WTC11 (cell line): ENCODE measurements around the gene U2AF1L4. TPM values are rescaled to one million over a fixed set of nuclear protein-coding genes. Genes with fewer than 3 reads are reported as not detected.
A peak's percentile ranks its signal among the peaks of the same experiment; 100 is the strongest.

Experiments used
- ATAC-seq: fragments of 200-7000 bp; cut with Tn5 transposase; 2 replicates; pipeline ENCODE4 v1.10.0; 2021; ENCODE audit warnings: mild to moderate bottlenecking, moderate library complexity
- CTCF ChIA-PET: fragments of 300-600 bp; sonication (Branson Sonifier 250); formaldehyde crosslinking; loops from one replicate; lab custom pipeline; 2021; ENCODE audit warnings: antibody characterized with exemption; lab: Charles Lee
- POLR2A ChIA-PET: fragments of 350-600 bp; sonication (Branson Sonifier 250); formaldehyde crosslinking; loops from one replicate; lab custom pipeline; 2021; ENCODE audit warnings: antibody characterized with exemption; lab: Charles Lee
- DNase-seq: peaks from one replicate; pipeline ENCODE4 v3.0.0; 2021; ENCODE audit warnings: low spot score
- H3K27ac Mint-ChIP-seq: 2 replicates; pipeline ENCODE4 v1.8.0; 2021; ENCODE audit warnings: mixed read lengths
- H3K27me3 Mint-ChIP-seq: 2 replicates; pipeline ENCODE4 v1.8.0; 2021; ENCODE audit warnings: low read depth, mild to moderate bottlenecking, moderate library complexity, mixed read lengths
- H3K36me3 Mint-ChIP-seq: 2 replicates; pipeline ENCODE4 v1.8.0; 2021; ENCODE audit warnings: mixed read lengths
- H3K4me1 Mint-ChIP-seq: 2 replicates; pipeline ENCODE4 v1.8.0; 2022; ENCODE audit warnings: mixed read lengths
- H3K4me3 Mint-ChIP-seq: 2 replicates; pipeline ENCODE4 v1.8.0; 2021; ENCODE audit warnings: mild to moderate bottlenecking, moderate library complexity, mixed read lengths
- H3K9me3 Mint-ChIP-seq: 2 replicates; pipeline ENCODE4 v1.8.0; 2021; ENCODE audit warnings: mixed read lengths
- AR ChIP-seq: fragments of 250-450 bp; sonication (Bioruptor Pico); IDR thresholded peaks from 2 replicates; pipeline ENCODE4 v1.9.0; 2021; ENCODE audit warnings: mild to moderate bottlenecking
- E2F4 ChIP-seq: sonication (generic); formaldehyde crosslinking; IDR thresholded peaks from 2 replicates; pipeline ENCODE4 v1.8.1; 2022; ENCODE audit warnings: low read depth, mild to moderate bottlenecking, moderate library complexity, missing genetic modification reagents, borderline replicate concordance
- ESRRA ChIP-seq: sonication (generic); formaldehyde crosslinking; IDR thresholded peaks from 2 replicates; pipeline ENCODE4 v1.8.1; 2022; ENCODE audit warnings: mild to moderate bottlenecking, missing genetic modification reagents, borderline replicate concordance
- FOXJ3 ChIP-seq: sonication (generic); formaldehyde crosslinking; IDR thresholded peaks from 2 replicates; pipeline ENCODE4 v1.9.0; 2021; ENCODE audit warnings: missing genetic modification reagents, mild to moderate bottlenecking, borderline replicate concordance
- GABPB1 ChIP-seq: sonication (generic); formaldehyde crosslinking; IDR thresholded peaks from 2 replicates; pipeline ENCODE4 v1.8.1; 2023; ENCODE audit warnings: mild to moderate bottlenecking, missing genetic modification reagents
- HMGA2 ChIP-seq: fragments of 250-450 bp; sonication (Bioruptor Pico); IDR thresholded peaks from 2 replicates; pipeline ENCODE4 v1.4.0; 2021; ENCODE audit warnings: mild to moderate bottlenecking, moderate library complexity
- JUN ChIP-seq: sonication (generic); formaldehyde crosslinking; IDR thresholded peaks from 2 replicates; pipeline ENCODE4 v1.8.0; 2023; ENCODE audit warnings: mild to moderate bottlenecking, missing genetic modification reagents
- NFATC4 ChIP-seq: fragments of 250-450 bp; sonication (Bioruptor Pico); IDR thresholded peaks from 2 replicates; pipeline ENCODE4 v1.9.0; 2021; ENCODE audit warnings: mild to moderate bottlenecking
- NR3C1 ChIP-seq: sonication (generic); formaldehyde crosslinking; conservative IDR thresholded peaks from 2 replicates; pipeline ENCODE4 v1.8.1; 2023; ENCODE audit warnings: low read depth, mild to moderate bottlenecking, missing genetic modification reagents
- RELA ChIP-seq: sonication (generic); formaldehyde crosslinking; IDR thresholded peaks from 2 replicates; pipeline ENCODE4 v1.8.1; 2022; ENCODE audit warnings: missing genetic modification reagents, mild to moderate bottlenecking, borderline replicate concordance
- RORB ChIP-seq: fragments of 250-450 bp; sonication (Bioruptor Pico); IDR thresholded peaks from 2 replicates; pipeline ENCODE4 v1.9.0; 2021; ENCODE audit warnings: mild to moderate bottlenecking
- SMAD3 ChIP-seq: sonication (generic); formaldehyde crosslinking; IDR thresholded peaks from 2 replicates; pipeline ENCODE4 v1.8.0; 2022; ENCODE audit warnings: missing genetic modification reagents, mild to moderate bottlenecking, borderline replicate concordance
- USF2 ChIP-seq: sonication (generic); formaldehyde crosslinking; IDR thresholded peaks from 2 replicates; pipeline ENCODE4 v1.8.1; 2023; ENCODE audit warnings: mild to moderate bottlenecking, missing genetic modification reagents, moderate library complexity
- ZBTB21 ChIP-seq: sonication (generic); formaldehyde crosslinking; IDR thresholded peaks from 2 replicates; pipeline ENCODE4 v1.8.1; 2023; ENCODE audit warnings: mild to moderate bottlenecking, missing genetic modification reagents, borderline replicate concordance
- ZNF219 ChIP-seq: sonication (generic); formaldehyde crosslinking; IDR thresholded peaks from 2 replicates; pipeline ENCODE4 v1.8.0; 2023; ENCODE audit warnings: missing genetic modification reagents, mild to moderate bottlenecking, borderline replicate concordance
- ZNF532 ChIP-seq: fragments of 250-450 bp; sonication (Bioruptor Pico); IDR thresholded peaks from 2 replicates; pipeline ENCODE4 v1.9.0; 2021; ENCODE audit warnings: mild to moderate bottlenecking, borderline replicate concordance
- total RNA-seq: library from RNA; stranded (reverse); gene quantifications from 3 replicates; pipeline ENCODE4 v1.2.3, GENCODE V29; 2021
- TF ChIP-seq, protein P1 (sequence below): sonication (generic); formaldehyde crosslinking; conservative IDR thresholded peaks from 2 replicates; pipeline ENCODE4 v1.8.1; 2023; ENCODE audit warnings: mild to moderate bottlenecking, low read depth, missing genetic modification reagents, moderate library complexity
- TF ChIP-seq, protein P2 (sequence below): sonication (generic); formaldehyde crosslinking; IDR thresholded peaks from 2 replicates; pipeline ENCODE4 v1.8.0; 2023; ENCODE audit warnings: missing genetic modification reagents, mild to moderate bottlenecking, borderline replicate concordance

The U2AF1L4 gene
- total RNA-seq, 1 experiment from 2014 or later = 20.9 TPM

GRCh38 chr19:35779033-35779432 lies 33.8 kb upstream of the U2AF1L4 start (continued):
- TF ChIP-seq ZNF532 (CRISPR knock-in tag) (no peak), SMAD3 (CRISPR knock-in tag) (no peak), JUN (CRISPR knock-in tag) (no peak), FOXJ3 (CRISPR knock-in tag) (no peak), HMGA2 (CRISPR knock-in tag) (no peak), ZNF219 (CRISPR knock-in tag) (no peak), ESRRA (CRISPR knock-in tag) (no peak), E2F4 (no peak), ZBTB21 (no peak)
- TF ChIP-seq, protein P1, sequence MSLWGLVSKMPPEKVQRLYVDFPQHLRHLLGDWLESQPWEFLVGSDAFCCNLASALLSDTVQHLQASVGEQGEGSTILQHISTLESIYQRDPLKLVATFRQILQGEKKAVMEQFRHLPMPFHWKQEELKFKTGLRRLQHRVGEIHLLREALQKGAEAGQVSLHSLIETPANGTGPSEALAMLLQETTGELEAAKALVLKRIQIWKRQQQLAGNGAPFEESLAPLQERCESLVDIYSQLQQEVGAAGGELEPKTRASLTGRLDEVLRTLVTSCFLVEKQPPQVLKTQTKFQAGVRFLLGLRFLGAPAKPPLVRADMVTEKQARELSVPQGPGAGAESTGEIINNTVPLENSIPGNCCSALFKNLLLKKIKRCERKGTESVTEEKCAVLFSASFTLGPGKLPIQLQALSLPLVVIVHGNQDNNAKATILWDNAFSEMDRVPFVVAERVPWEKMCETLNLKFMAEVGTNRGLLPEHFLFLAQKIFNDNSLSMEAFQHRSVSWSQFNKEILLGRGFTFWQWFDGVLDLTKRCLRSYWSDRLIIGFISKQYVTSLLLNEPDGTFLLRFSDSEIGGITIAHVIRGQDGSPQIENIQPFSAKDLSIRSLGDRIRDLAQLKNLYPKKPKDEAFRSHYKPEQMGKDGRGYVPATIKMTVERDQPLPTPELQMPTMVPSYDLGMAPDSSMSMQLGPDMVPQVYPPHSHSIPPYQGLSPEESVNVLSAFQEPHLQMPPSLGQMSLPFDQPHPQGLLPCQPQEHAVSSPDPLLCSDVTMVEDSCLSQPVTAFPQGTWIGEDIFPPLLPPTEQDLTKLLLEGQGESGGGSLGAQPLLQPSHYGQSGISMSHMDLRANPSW (CRISPR knock-in tag) = no peak

DNA sequence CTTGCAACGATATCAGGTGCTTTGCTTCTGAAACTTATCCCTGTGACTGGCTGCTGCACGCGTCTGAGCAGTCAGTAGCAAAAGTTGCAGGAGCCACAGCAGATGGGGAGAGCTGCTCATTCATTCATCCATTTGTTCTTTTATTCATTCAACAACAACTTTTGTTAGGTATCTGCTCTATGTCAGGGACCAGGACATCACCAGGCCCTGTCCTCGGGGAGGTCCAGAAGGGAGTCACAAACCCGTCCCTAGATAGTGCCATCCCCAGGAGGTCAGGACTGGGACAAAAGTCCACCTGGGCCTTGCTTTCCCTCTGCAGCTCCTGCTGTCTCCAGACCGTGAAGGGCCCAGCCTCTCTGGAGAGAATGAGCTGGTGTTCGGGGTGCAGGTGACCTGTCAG lies 32.7 kb upstream of the U2AF1L4 start:
- peaks cover 23% of the 10 kb centered on the region for H3K27me3 Mint-ChIP-seq
- H3K27ac Mint-ChIP-seq = no peak overlapping the region
- DNase-seq (no peak), ATAC-seq (no peak)
- no peaks in the 10 kb centered on the region for H3K36me3 Mint-ChIP-seq
- peak overlapping the region; percentile 70; the same call in 1 of the 2 replicates for H3K4me3 Mint-ChIP-seq
- ChIA-PET POLR2A (no interaction called here), CTCF (interaction anchor here (0.5 to 1.4 kb wide), 3 partner anchors 30 to 624 kb away, joined by 3 to 5 read pairs (median 3); partner anchors contain the start of genes FXYD5 and LIN37)
- no peaks in the 10 kb centered on the region for H3K9me3 Mint-ChIP-seq
- peaks cover 38% of the 10 kb centered on the region for H3K4me1 Mint-ChIP-seq
- TF ChIP-seq GABPB1 (CRISPR knock-in tag) (no peak), AR (CRISPR knock-in tag) (no peak), RORB (no peak), NR3C1 (no peak), NFATC4 (CRISPR knock-in tag) (no peak), USF2 (no peak), RELA (CRISPR knock-in tag) (no peak)
- TF ChIP-seq, protein P2, sequence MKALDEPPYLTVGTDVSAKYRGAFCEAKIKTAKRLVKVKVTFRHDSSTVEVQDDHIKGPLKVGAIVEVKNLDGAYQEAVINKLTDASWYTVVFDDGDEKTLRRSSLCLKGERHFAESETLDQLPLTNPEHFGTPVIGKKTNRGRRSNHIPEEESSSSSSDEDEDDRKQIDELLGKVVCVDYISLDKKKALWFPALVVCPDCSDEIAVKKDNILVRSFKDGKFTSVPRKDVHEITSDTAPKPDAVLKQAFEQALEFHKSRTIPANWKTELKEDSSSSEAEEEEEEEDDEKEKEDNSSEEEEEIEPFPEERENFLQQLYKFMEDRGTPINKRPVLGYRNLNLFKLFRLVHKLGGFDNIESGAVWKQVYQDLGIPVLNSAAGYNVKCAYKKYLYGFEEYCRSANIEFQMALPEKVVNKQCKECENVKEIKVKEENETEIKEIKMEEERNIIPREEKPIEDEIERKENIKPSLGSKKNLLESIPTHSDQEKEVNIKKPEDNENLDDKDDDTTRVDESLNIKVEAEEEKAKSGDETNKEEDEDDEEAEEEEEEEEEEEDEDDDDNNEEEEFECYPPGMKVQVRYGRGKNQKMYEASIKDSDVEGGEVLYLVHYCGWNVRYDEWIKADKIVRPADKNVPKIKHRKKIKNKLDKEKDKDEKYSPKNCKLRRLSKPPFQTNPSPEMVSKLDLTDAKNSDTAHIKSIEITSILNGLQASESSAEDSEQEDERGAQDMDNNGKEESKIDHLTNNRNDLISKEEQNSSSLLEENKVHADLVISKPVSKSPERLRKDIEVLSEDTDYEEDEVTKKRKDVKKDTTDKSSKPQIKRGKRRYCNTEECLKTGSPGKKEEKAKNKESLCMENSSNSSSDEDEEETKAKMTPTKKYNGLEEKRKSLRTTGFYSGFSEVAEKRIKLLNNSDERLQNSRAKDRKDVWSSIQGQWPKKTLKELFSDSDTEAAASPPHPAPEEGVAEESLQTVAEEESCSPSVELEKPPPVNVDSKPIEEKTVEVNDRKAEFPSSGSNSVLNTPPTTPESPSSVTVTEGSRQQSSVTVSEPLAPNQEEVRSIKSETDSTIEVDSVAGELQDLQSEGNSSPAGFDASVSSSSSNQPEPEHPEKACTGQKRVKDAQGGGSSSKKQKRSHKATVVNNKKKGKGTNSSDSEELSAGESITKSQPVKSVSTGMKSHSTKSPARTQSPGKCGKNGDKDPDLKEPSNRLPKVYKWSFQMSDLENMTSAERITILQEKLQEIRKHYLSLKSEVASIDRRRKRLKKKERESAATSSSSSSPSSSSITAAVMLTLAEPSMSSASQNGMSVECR = no peak
